Colonic mucosa (tissue), 4 donors: Measurements from ENCODE around the gene ERAL1. TPM values are rescaled to one million over a fixed set of nuclear protein-coding genes. Genes with fewer than 3 reads are reported as not detected.

Experiments used
- DNase-seq: peaks from one replicate; pipeline ENCODE4 v3.0.0-alpha.2; 2020
- H3K27ac ChIP-seq: fragments of 200-600 bp; one replicate; pipeline ENCODE4 v1.8.0; 2021
- H3K27me3 ChIP-seq: fragments of 200-600 bp; one replicate; pipeline ENCODE4 v1.8.0; 2021
- H3K36me3 ChIP-seq: fragments of 200-600 bp; one replicate; pipeline ENCODE4 v1.8.0; 2021
- H3K4me1 ChIP-seq: fragments of 200-600 bp; one replicate; pipeline ENCODE4 v1.8.0; 2021; ENCODE audit warnings: mild to moderate bottlenecking
- H3K4me3 ChIP-seq: fragments of 200-600 bp; one replicate; pipeline ENCODE4 v1.8.0; 2021
- H3K9ac ChIP-seq, 2 donors: one replicate each; pipeline ENCODE4 v1.7.0; 2013; ENCODE audit warnings: control low read depth in 2 of 2, low read depth in 2 of 2, low read length in 2 of 2
- H3K9me3 ChIP-seq: fragments of 200-600 bp; one replicate; pipeline ENCODE4 v1.8.0; 2021
- intact Hi-C: fragments of 100-400 bp; cut with DNase I; formaldehyde crosslinking; loops from one replicate; pipeline ENCODE4 v1.14.1; 2022
- total RNA-seq, 2 donors: library from RNA; stranded (reverse); fragmentation: NEBNext Ultra II Directional in 1 of 2; extraction: Animal tissue kit (Norgen Biotek cat#: 25700) in 1 of 2; gene quantifications; one replicate each; pipeline ENCODE4 v1.2.1, GENCODE V29; 2021
- TF ChIP-seq, protein P1 (sequence below): fragments of 200-600 bp; IDR thresholded peaks from one replicate; pipeline ENCODE4 v1.8.0; 2022; ENCODE audit warnings: antibody characterized with exemption, mild to moderate bottlenecking
- donor health status: healthy.
- donor health status: DM: no; HTN: no; CAD: no.
- donor health status: DM: no; HTN: no; CAD: no.

ERAL1 gene
- total RNA-seq, 2 donors from 2014 or later: 34.7 to 72.0 TPM

DNA sequence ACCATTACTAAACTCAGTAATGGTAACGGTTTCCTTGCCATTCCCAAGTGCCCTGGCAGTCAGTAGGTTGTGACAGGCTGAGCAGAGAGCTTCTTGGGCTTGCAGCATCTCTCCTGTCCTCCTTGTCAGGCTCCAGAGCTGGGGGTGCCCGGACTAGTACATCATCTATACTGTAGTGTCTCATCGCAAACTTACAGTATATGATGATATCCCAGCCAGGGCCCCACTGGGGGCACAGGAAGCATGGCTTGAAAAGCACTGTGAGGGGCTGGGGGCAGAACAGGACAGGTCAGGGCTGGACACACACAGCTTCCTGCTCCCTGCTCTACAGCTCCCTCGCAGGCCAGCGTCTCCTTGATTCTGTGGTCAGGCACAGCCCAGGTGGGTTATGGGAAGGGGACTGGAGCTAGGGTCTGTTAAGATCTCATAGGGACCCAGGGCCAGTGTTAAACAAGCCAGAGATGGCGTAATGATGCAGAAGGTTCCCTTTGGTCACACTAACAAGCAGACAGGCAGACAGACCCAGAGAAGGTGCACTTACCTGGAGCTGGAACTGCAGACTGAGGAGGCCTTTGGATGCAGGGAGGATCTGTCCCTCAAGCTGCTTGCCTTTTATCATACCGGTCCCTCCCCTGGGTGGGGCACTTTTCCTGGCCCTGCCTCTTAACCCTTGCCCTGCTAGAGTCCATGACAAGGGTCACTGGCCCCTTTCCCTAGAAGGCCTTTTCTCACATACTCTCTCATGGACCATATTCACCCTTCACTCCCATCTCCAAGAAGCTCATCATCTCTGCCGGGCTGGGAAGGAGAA, 6.8 kb downstream of the ERAL1 start:
- peaks cover 6% of the 10 kb centered on the region for H3K36me3 ChIP-seq
- peak overlapping the region; percentile 7 for H3K4me3 ChIP-seq
- no peak overlapping the region for H3K9ac ChIP-seq
- H3K4me1 ChIP-seq: no peaks in the 10 kb centered on the region
- TF ChIP-seq, protein P1, sequence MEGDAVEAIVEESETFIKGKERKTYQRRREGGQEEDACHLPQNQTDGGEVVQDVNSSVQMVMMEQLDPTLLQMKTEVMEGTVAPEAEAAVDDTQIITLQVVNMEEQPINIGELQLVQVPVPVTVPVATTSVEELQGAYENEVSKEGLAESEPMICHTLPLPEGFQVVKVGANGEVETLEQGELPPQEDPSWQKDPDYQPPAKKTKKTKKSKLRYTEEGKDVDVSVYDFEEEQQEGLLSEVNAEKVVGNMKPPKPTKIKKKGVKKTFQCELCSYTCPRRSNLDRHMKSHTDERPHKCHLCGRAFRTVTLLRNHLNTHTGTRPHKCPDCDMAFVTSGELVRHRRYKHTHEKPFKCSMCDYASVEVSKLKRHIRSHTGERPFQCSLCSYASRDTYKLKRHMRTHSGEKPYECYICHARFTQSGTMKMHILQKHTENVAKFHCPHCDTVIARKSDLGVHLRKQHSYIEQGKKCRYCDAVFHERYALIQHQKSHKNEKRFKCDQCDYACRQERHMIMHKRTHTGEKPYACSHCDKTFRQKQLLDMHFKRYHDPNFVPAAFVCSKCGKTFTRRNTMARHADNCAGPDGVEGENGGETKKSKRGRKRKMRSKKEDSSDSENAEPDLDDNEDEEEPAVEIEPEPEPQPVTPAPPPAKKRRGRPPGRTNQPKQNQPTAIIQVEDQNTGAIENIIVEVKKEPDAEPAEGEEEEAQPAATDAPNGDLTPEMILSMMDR: no peak
- peak; percentile 59 for DNase-seq
- intact Hi-C loops: no loop called here
- H3K27me3 ChIP-seq: no peaks in the 10 kb centered on the region
- no peaks in the 10 kb centered on the region for H3K9me3 ChIP-seq
- H3K27ac ChIP-seq: no peak overlapping the region

DNA sequence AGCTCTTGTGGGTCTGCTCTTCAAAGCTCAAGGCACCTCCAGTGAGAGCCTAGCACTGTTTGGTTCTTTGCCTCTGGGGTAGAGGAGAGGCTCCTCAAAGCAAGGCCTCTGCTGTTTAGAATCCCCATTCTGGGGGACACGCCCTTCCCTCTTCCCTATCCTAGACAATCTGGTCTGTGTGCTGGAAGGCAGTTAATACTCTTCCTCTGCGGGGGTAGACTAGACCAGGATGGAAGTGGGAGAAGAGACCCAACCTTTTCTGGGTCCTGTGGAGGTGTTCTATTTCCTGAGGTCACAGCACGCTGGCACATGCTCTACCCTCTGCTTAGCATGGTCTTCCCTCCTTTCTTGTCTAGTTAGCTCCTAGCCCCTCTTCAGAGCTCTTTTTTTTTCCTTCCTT, 7.7 kb downstream of the ERAL1 start:
- intact Hi-C loops: no loop called here
- Histone ChIP-seq H3K27me3 (no peaks in the 10 kb centered on the region), H3K36me3 (peaks cover 6% of the 10 kb centered on the region), H3K9ac (no peak overlapping the region), H3K27ac (no peak overlapping the region), H3K4me3 (no peak overlapping the region), H3K4me1 (no peaks in the 10 kb centered on the region), H3K9me3 (no peaks in the 10 kb centered on the region)
- TF ChIP-seq, protein P1: no peak
- DNase-seq: no peak

DNA sequence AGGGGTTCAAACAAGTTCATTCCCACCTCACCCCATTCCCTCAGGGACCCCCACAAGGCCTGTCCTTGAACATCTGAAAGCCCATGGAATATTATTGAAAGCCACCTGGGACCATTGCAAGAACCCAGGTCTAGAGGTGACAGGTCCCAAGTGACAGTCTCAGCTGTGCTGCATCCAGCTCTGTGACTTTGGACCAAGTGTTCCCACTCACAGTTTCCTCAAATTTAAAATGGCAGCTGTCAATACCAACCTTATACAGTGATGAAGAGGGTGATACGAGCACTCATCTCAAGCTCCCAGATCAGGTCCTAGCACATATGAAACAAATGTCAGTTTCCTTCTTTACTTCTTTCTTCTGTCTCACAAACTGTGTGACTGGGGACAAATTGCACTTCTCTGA, 9.1 kb downstream of the ERAL1 start:
- Histone ChIP-seq H3K9me3 (no peaks in the 10 kb centered on the region), H3K36me3 (peaks cover 2% of the 10 kb centered on the region), H3K4me1 (no peaks in the 10 kb centered on the region), H3K27me3 (no peaks in the 10 kb centered on the region), H3K9ac (no peak overlapping the region), H3K4me3 (no peak overlapping the region), H3K27ac (no peak overlapping the region)
- DNase-seq: no peak
- intact Hi-C loops: no loop called here
- TF ChIP-seq, protein P1: no peak

DNA sequence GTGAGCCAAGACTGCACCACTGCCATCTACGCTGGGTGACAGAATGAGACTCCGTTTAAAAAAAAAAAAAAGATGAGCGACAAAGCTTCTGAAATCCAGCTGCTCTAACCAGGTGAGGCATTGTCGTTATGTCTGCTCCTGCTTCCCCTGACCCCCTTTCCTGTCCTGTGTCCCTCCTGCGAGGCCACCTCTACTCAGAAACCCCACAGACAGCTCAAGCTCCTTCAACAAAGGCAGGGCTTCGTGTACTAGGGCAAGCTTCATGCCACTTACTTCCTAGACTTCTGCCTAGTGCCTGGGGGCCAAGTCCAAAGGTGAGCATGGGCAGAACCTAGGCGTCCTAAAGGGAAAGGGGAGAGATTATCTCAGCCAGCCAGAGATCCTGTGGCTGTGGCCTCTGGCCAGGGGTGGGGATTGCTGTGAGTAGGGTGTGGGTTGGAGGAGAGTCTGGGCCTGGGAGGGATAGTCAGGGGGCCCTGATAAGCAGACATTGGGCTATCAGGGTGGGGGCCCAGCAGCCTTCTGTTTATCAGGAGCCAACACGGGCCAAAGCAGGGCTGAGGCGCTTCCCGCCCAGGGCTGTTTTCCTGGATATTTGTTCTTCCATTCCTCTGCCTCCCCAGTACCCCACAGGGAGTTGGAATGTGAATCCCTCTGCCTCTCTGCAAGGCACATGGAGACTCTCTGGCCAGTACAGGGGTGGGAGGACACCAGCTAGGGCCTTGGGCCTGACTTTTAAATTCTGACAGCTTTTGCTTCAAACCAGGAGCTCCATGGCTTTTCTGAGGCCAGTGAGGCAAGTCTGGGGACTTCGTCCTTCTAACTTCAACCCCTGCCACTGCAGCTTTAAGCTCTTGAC, 10.4 kb downstream of the ERAL1 start:
- peak overlapping the region; percentile 58 for H3K27ac ChIP-seq
- peak overlapping the region in 1 of 2 donors; percentile 2 for H3K9ac ChIP-seq
- H3K36me3 ChIP-seq: no peaks in the 10 kb centered on the region
- H3K9me3 ChIP-seq: no peaks in the 10 kb centered on the region
- TF ChIP-seq, protein P1: no peak
- no peaks in the 10 kb centered on the region for H3K4me1 ChIP-seq
- H3K27me3 ChIP-seq: no peaks in the 10 kb centered on the region
- intact Hi-C loops: no loop called here
- H3K4me3 ChIP-seq: no peak overlapping the region
- peak; percentile 87 for DNase-seq

DNA sequence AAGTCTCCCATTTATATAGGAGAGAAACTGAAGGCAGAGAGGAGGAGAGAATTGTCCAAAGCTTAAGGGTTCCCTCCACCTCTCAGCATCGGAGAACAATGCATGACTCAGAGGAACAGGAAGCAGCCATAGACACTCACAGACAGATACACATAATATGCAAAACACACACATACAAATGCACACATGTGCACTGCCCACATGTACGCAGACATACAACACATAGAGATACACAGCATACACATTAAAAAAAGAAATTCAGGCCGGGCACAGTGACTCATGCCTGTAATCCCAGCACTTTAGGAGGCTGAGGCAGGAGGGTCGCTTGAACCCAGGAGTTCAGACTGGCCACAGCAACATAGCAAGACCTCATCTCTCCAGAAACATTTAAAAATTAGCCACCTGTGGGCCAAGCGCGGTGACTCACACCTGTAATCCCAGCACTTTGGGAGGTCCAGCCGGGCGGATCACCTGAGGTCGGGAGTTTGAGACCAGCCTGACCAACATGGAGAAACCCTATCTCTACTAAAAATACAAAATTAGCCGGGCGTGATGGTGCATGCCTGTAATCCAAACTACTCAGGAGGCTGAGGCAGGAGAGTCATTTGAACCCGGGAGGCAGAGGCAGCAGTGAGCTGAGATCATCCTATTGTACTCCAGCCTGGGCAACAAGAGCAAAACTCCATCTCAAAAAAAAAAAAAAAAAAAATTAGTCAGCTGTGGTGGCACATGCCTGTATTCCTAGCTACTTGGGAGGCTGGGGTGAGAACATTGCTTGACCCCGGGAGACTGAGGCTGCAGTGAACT, 11.3 kb downstream of the ERAL1 start:
- intact Hi-C loops: no loop called here
- TF ChIP-seq, protein P1: no peak
- DNase-seq: no peak
- H3K9ac ChIP-seq: no peak overlapping the region
- no peaks in the 10 kb centered on the region for H3K36me3 ChIP-seq
- H3K27ac ChIP-seq: no peak overlapping the region
- no peaks in the 10 kb centered on the region for H3K9me3 ChIP-seq
- H3K27me3 ChIP-seq: no peaks in the 10 kb centered on the region
- no peak overlapping the region for H3K4me3 ChIP-seq
- H3K4me1 ChIP-seq: no peaks in the 10 kb centered on the region
